ENCODE measurements around the gene ARHGEF37.

DNA sequence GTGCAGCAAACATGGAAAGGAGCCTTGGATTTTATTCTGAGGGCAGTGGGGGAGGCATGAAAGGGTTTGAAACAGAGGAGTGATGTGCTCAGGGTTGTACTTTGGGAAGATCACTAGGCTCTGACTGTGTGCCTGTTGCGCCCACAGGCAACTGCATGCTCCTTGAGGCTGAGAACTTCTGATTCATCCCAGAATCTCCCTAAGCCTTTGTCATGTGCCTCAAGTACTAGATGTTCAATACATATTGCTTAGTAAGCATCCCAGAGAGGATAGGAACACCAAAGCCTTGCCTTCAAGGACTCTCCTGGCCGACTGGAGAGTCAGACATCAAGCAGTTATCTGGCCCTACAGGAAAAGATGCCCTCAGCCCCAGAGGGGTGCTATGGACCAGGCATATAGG lies 54.1 kb downstream of the ARHGEF37 start:
- TF ChIP-seq, protein P1, sequence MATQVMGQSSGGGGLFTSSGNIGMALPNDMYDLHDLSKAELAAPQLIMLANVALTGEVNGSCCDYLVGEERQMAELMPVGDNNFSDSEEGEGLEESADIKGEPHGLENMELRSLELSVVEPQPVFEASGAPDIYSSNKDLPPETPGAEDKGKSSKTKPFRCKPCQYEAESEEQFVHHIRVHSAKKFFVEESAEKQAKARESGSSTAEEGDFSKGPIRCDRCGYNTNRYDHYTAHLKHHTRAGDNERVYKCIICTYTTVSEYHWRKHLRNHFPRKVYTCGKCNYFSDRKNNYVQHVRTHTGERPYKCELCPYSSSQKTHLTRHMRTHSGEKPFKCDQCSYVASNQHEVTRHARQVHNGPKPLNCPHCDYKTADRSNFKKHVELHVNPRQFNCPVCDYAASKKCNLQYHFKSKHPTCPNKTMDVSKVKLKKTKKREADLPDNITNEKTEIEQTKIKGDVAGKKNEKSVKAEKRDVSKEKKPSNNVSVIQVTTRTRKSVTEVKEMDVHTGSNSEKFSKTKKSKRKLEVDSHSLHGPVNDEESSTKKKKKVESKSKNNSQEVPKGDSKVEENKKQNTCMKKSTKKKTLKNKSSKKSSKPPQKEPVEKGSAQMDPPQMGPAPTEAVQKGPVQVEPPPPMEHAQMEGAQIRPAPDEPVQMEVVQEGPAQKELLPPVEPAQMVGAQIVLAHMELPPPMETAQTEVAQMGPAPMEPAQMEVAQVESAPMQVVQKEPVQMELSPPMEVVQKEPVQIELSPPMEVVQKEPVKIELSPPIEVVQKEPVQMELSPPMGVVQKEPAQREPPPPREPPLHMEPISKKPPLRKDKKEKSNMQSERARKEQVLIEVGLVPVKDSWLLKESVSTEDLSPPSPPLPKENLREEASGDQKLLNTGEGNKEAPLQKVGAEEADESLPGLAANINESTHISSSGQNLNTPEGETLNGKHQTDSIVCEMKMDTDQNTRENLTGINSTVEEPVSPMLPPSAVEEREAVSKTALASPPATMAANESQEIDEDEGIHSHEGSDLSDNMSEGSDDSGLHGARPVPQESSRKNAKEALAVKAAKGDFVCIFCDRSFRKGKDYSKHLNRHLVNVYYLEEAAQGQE (IDR thresholded peaks at IDR 0.05; ENCODE audit: low read depth), result no peak
- TF ChIP-seq ZBTB7A (IDR thresholded peaks at IDR 0.05; ENCODE audit: low read depth) (no peak), MAX (IDR thresholded peaks at IDR 0.05) (no peak)

Data from Ishikawa (cell line).